ACHN (cell line): ENCODE results near the gene PTAFR.

ENCODE experiments used
- DNase-seq: peaks from one replicate; pipeline ENCODE4 v3.0.0-alpha.2; 2015
- in situ Hi-C: cut with HindIII; loops from 2 replicates; pipeline ENCODE4 v1.10.0; 2017; ENCODE audit warnings: low sequenced_read_pairs, low pct_ligation_motif_present, low pct_unique_long_range_greater_than_20kb

PTAFR gene

GRCh38 chr1:28099050-28099769, 77.3 kb downstream of the PTAFR start:
- DNase-seq = no peak
- in situ Hi-C loops = no loop called here
